Measurements from ENCODE around the gene SH2D7.

SH2D7 gene

GRCh38 chr15:78049691-78050440 lies 42.5 kb upstream of the SH2D7 start:
- H3K27ac ChIP-seq: no peak overlapping the region
- TF ChIP-seq CTCF (IDR thresholded peaks at IDR 0.05): no peak
- no peak for TF ChIP-seq ZFX (IDR thresholded peaks at IDR 0.05; ENCODE audit: borderline replicate concordance)

- no peak for TF ChIP-seq CTCF (IDR thresholded peaks at IDR 0.05)
- no peak for TF ChIP-seq ZFX (IDR thresholded peaks at IDR 0.05; ENCODE audit: borderline replicate concordance)
- H3K27ac ChIP-seq: no peak overlapping the region
These were observed 41.9 kb upstream of the SH2D7 start for GRCh38 chr15:78050441-78050809.

- no peak overlapping the region for H3K27ac ChIP-seq
- no peak for TF ChIP-seq CTCF (IDR thresholded peaks at IDR 0.05)
- no peak for TF ChIP-seq ZFX (IDR thresholded peaks at IDR 0.05; ENCODE audit: borderline replicate concordance)
These were observed 41.5 kb upstream of the SH2D7 start for GRCh38 chr15:78050826-78051225.

GRCh38 chr15:78051596-78051995 lies 40.8 kb upstream of the SH2D7 start:
- TF ChIP-seq ZFX (IDR thresholded peaks at IDR 0.05; ENCODE audit: borderline replicate concordance): no peak
- H3K27ac ChIP-seq: no peak overlapping the region

GRCh38 chr15:78052001-78052401 lies 40.4 kb upstream of the SH2D7 start:
- TF ChIP-seq ZFX (IDR thresholded peaks at IDR 0.05; ENCODE audit: borderline replicate concordance) (no peak), CTCF (IDR thresholded peaks at IDR 0.05) (no peak)
- H3K27ac ChIP-seq: no peak overlapping the region

- no peak overlapping the region for H3K27ac ChIP-seq
- TF ChIP-seq CTCF (IDR thresholded peaks at IDR 0.05) (no peak), ZFX (IDR thresholded peaks at IDR 0.05; ENCODE audit: borderline replicate concordance) (no peak)
These were observed 39.8 kb upstream of the SH2D7 start for GRCh38 chr15:78052545-78052944.

- no peak overlapping the region for H3K27ac ChIP-seq
- TF ChIP-seq CTCF (IDR thresholded peaks at IDR 0.05) (no peak), ZFX (IDR thresholded peaks at IDR 0.05; ENCODE audit: borderline replicate concordance) (no peak)
These were observed 37.8 kb upstream of the SH2D7 start for GRCh38 chr15:78054518-78054917.

- H3K27ac ChIP-seq: no peak overlapping the region
- no peak for TF ChIP-seq CTCF (IDR thresholded peaks at IDR 0.05)
- no peak for TF ChIP-seq ZFX (IDR thresholded peaks at IDR 0.05; ENCODE audit: borderline replicate concordance)
These were observed 37.4 kb upstream of the SH2D7 start for GRCh38 chr15:78054966-78055365.
